K562 (cell line): ENCODE measurements around the gene MED15. TPM values are rescaled to one million over a fixed set of nuclear protein-coding genes. Genes with fewer than 3 reads are reported as not detected.

Experiments used
- ADNP ChIP-seq: fragments of 200-800 bp; sonication (Bioruptor generic); IDR thresholded peaks from 2 replicates; pipeline ENCODE4 v1.6.1; 2016; ENCODE audit warnings: missing genetic modification characterization, missing compliant biosample characterization
- ATF1 ChIP-seq, 2 experiments: fragments of 450-650 bp in 1 of 2; IDR thresholded peaks; 2 replicates each; pipeline ENCODE4 v1.6.1; 2016; ENCODE audit warnings: missing compliant biosample characterization in 1 of 2, missing genetic modification characterization in 1 of 2
- HCFC1 ChIP-seq: IDR thresholded peaks from 2 replicates; pipeline ENCODE4 v1.6.1; 2012; ENCODE audit warnings: low read depth, low read length, improper control_type of control experiment
- MAFK ChIP-seq: IDR thresholded peaks from 2 replicates; pipeline ENCODE4 v1.6.1; 2011; ENCODE audit warnings: low read length, improper control_type of control experiment
- MTA3 ChIP-seq: fragments of 450-650 bp; formaldehyde crosslinking; IDR thresholded peaks from 2 replicates; pipeline ENCODE4 v1.6.1; 2017; ENCODE audit warnings: mild to moderate bottlenecking, borderline replicate concordance
- NFIC ChIP-seq: fragments of 450-650 bp; IDR thresholded peaks from 2 replicates; pipeline ENCODE4 v1.6.1; 2017; ENCODE audit warnings: mild to moderate bottlenecking, inconsistent platforms
- NUFIP1 ChIP-seq: fragments of 450-650 bp; IDR thresholded peaks from 2 replicates; pipeline ENCODE4 v1.6.1; 2018; ENCODE audit not compliant: partially characterized antibody
- OTX1 ChIP-seq: fragments of 450-650 bp; formaldehyde crosslinking; IDR thresholded peaks from 2 replicates; pipeline ENCODE4 v1.4.0; 2022; ENCODE audit warnings: mild to moderate bottlenecking
- PHF21A ChIP-seq: fragments of 450-650 bp; IDR thresholded peaks from 2 replicates; pipeline ENCODE4 v1.6.1; 2017; ENCODE audit warnings: low read depth, borderline replicate concordance
- RB1 ChIP-seq: fragments of 450-650 bp; IDR thresholded peaks from 2 replicates; pipeline ENCODE4 v1.6.1; 2017; ENCODE audit warnings: low read depth, mild to moderate bottlenecking
- RBM15 ChIP-seq: fragments of 200-400 bp; formaldehyde crosslinking; IDR thresholded peaks from 2 replicates; pipeline ENCODE4 v1.6.1; 2018; ENCODE audit warnings: mild to moderate bottlenecking, low read length, moderate library complexity; ENCODE audit not compliant: insufficient read depth
- RBM17 ChIP-seq: fragments of 200-400 bp; formaldehyde crosslinking; IDR thresholded peaks from 2 replicates; pipeline ENCODE4 v1.6.1; 2017; ENCODE audit warnings: low read depth, mild to moderate bottlenecking, low read length, borderline replicate concordance
- RBM22 ChIP-seq: fragments of 200-400 bp; formaldehyde crosslinking; IDR thresholded peaks from 2 replicates; pipeline ENCODE4 v1.6.1; 2018; ENCODE audit warnings: low read length, low read depth; ENCODE audit not compliant: poor library complexity, severe bottlenecking
- TCF7L2 ChIP-seq: fragments of 150-350 bp; IDR thresholded peaks from 2 replicates; pipeline ENCODE4 v1.6.1; 2016; ENCODE audit warnings: low read depth, mild to moderate bottlenecking, low read length, moderate library complexity
- THRAP3 ChIP-seq: fragments of 450-650 bp; IDR thresholded peaks from 2 replicates; pipeline ENCODE4 v1.6.1; 2016; ENCODE audit warnings: mild to moderate bottlenecking, inconsistent platforms, borderline replicate concordance
- U2AF2 ChIP-seq: fragments of 200-400 bp; formaldehyde crosslinking; optimal IDR thresholded peaks from 2 replicates; pipeline ENCODE3; 2017; ENCODE audit warnings: low read depth, mild to moderate bottlenecking, low read length
- ZFP30 ChIP-seq: fragments of 250-450 bp; sonication (Bioruptor Pico); IDR thresholded peaks from 2 replicates; pipeline ENCODE4 v1.8.0; 2022; ENCODE audit warnings: moderate library complexity, mild to moderate bottlenecking, inconsistent platforms, borderline replicate concordance
- ZNF668 ChIP-seq: fragments of 250-450 bp; sonication (Bioruptor Pico); IDR thresholded peaks from 2 replicates; pipeline ENCODE4 v1.8.0; 2022; ENCODE audit warnings: mild to moderate bottlenecking, inconsistent platforms
- ZNF830 ChIP-seq: fragments of 250-450 bp; sonication (Bioruptor Pico); IDR thresholded peaks from 2 replicates; pipeline ENCODE4 v1.5.0; 2021; ENCODE audit warnings: mild to moderate bottlenecking
- polyA plus RNA-seq, 8 experiments: library from polyadenylated mRNA; depleted of rRNA in 4 of 8; stranded (reverse) in 5 of 8; unstranded in 3 of 8; fragments of >200 nt; fragmentation: Nextera tagmentation in 2 of 8; fragmentation: Illumina TruSeq in 1 of 8; extraction: Ambion mirVana in 2 of 8; extraction: Trizol in 1 of 8; gene quantifications; 2 replicates each; pipeline versions ENCODE4 v1.2.1 to v1.2.3, GENCODE V29; 2011 to 2014; ENCODE audit warnings: inconsistent platforms in 1 of 8, missing spikeins in 1 of 8
- total RNA-seq, 7 experiments: library from RNA; depleted of rRNA in 6 of 7; stranded (reverse); fragments of >200 nt in 6 of 7; fragmentation: Illumina TruSeq in 2 of 7; extraction: Trizol in 2 of 7; gene quantifications; 2 replicates each; pipeline versions ENCODE4 v1.2.1 to v1.2.3, GENCODE V29; 2011 to 2021; ENCODE audit warnings: low replicate concordance in 1 of 7
- TF ChIP-seq, protein P1 (sequence below): fragments of 250-450 bp; sonication (Bioruptor Pico); IDR thresholded peaks from 2 replicates; pipeline ENCODE4 v1.8.0; 2021; ENCODE audit warnings: moderate library complexity, mild to moderate bottlenecking, inconsistent platforms
- TF ChIP-seq, protein P2 (sequence below): sonication (generic); formaldehyde crosslinking; IDR thresholded peaks from 2 replicates; pipeline ENCODE4 v1.5.0; 2020; ENCODE audit warnings: missing genetic modification reagents
- TF ChIP-seq, protein P3 (sequence below): fragments of 250-450 bp; sonication (Bioruptor Pico); IDR thresholded peaks from 2 replicates; pipeline ENCODE4 v1.4.0; 2020; ENCODE audit warnings: borderline replicate concordance
- TF ChIP-seq, protein P4 (sequence below), 2 experiments: fragments of 200-800 bp in 1 of 2; sonication (Bioruptor generic) in 1 of 2; sonication (generic) in 1 of 2; formaldehyde crosslinking in 1 of 2; IDR thresholded peaks in 1 of 2; conservative IDR thresholded peaks in 1 of 2; 2 replicates each; pipeline versions ENCODE4 v1.5.0 to v1.6.1; 2016 to 2020; ENCODE audit warnings: missing compliant biosample characterization in 1 of 2, missing genetic modification characterization in 1 of 2, missing genetic modification reagents in 1 of 2

The MED15 gene
- total and polyA plus RNA-seq, 9 of the 15 experiments (the other 6 are each of a cell fraction or from before 2014, with no cell fraction given), result 4.0 to 271 (median 60.1) TPM

DNA sequence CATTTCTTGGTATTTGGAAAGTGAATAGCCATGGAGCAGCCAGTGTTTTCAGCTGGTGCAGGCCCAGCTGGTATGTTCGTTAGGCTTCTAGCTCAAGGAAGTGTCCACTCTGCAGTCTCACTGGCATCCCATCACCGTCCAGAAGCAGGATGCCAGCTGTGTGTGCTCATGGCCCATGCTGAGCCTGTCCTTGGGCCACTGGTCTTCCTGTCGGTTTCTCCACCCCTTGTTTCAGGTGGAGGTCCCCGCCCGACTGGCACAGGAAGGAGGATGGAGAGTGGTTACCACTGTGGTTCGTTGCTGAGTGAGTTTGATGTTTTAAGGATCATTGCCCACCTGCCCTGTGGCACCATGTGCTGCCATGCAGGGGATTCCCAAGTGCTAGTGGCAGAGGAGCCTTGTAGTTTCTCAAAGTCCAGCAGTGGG, 63.7 kb downstream of the MED15 start (continued):
- TF ChIP-seq, protein P1, sequence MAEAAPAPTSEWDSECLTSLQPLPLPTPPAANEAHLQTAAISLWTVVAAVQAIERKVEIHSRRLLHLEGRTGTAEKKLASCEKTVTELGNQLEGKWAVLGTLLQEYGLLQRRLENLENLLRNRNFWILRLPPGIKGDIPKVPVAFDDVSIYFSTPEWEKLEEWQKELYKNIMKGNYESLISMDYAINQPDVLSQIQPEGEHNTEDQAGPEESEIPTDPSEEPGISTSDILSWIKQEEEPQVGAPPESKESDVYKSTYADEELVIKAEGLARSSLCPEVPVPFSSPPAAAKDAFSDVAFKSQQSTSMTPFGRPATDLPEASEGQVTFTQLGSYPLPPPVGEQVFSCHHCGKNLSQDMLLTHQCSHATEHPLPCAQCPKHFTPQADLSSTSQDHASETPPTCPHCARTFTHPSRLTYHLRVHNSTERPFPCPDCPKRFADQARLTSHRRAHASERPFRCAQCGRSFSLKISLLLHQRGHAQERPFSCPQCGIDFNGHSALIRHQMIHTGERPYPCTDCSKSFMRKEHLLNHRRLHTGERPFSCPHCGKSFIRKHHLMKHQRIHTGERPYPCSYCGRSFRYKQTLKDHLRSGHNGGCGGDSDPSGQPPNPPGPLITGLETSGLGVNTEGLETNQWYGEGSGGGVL (CRISPR knock-in tag), result no peak
- TF ChIP-seq, protein P2, sequence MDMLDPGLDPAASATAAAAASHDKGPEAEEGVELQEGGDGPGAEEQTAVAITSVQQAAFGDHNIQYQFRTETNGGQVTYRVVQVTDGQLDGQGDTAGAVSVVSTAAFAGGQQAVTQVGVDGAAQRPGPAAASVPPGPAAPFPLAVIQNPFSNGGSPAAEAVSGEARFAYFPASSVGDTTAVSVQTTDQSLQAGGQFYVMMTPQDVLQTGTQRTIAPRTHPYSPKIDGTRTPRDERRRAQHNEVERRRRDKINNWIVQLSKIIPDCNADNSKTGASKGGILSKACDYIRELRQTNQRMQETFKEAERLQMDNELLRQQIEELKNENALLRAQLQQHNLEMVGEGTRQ (CRISPR knock-in tag), result 0 out of 2 replicates have a peak, but pooled peaks have one; percentile 24
- no peak for TF ChIP-seq RBM17
- peak; percentile 65; the same call in 1 of the 2 replicates for TF ChIP-seq ZNF830 (CRISPR knock-in tag)
- TF ChIP-seq MTA3, result 0 out of 2 replicates have a peak, but pooled peaks have one; percentile 18
- TF ChIP-seq ZNF668 (CRISPR knock-in tag), result no peak
- no peak for TF ChIP-seq NFIC
- TF ChIP-seq PHF21A, result no peak
- TF ChIP-seq RB1, result no peak
- TF ChIP-seq, protein P3, sequence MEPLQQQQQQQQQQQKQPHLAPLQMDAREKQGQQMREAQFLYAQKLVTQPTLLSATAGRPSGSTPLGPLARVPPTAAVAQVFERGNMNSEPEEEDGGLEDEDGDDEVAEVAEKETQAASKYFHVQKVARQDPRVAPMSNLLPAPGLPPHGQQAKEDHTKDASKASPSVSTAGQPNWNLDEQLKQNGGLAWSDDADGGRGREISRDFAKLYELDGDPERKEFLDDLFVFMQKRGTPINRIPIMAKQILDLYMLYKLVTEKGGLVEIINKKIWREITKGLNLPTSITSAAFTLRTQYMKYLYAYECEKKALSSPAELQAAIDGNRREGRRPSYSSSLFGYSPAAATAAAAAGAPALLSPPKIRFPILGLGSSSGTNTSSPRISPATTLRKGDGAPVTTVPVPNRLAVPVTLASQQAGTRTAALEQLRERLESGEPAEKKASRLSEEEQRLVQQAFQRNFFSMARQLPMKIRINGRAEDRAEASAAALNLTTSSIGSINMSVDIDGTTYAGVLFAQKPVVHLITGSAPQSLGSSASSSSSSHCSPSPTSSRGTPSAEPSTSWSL (CRISPR knock-in tag), result peak; percentile 33; the same call in 1 of the 2 replicates
- TF ChIP-seq THRAP3, result no peak
- no peak for TF ChIP-seq RBM15
- TF ChIP-seq ADNP (tag), result no peak
- no peak for TF ChIP-seq OTX1 (CRISPR knock-in tag)
- no peak for TF ChIP-seq TCF7L2
- TF ChIP-seq HCFC1, result no peak; the same call in 1 of the 2 replicates
- TF ChIP-seq ATF1 (CRISPR knock-in tag; IDR thresholded peaks at IDR 0.05), result no peak
- TF ChIP-seq ATF1 (tag; IDR thresholded peaks at IDR 0.05), result no peak
- TF ChIP-seq, protein P4, sequence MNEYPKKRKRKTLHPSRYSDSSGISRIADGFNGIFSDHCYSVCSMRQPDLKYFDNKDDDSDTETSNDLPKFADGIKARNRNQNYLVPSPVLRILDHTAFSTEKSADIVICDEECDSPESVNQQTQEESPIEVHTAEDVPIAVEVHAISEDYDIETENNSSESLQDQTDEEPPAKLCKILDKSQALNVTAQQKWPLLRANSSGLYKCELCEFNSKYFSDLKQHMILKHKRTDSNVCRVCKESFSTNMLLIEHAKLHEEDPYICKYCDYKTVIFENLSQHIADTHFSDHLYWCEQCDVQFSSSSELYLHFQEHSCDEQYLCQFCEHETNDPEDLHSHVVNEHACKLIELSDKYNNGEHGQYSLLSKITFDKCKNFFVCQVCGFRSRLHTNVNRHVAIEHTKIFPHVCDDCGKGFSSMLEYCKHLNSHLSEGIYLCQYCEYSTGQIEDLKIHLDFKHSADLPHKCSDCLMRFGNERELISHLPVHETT (CRISPR knock-in tag; conservative IDR thresholded peaks at IDR 0.05 in 1 of 2, IDR thresholded peaks at IDR 0.05 in 1 of 2), result peak in 1 of 2 experiments; percentile 96; a peak in 1 of 4 replicates
- no peak for TF ChIP-seq MAFK
- no peak for TF ChIP-seq NUFIP1
- no peak for TF ChIP-seq RBM22
- TF ChIP-seq U2AF2, result no peak
- TF ChIP-seq ZFP30, result no peak
